Activated CD8-positive, alpha-beta memory T cell treated with anti-CD3 and anti-CD28 coated beads for 48 hours (primary cell): Measurements from ENCODE around the gene ALAS1.

Source experiments
- DNase-seq, 3 experiments: peaks; one replicate each; pipeline ENCODE4 v3.0.0-alpha.2; 2020; ENCODE audit warnings: low read depth in 2 of 3, low spot score in 2 of 3

Gene ALAS1

GRCh38 chr3:52198643-52199608 is 966 bp downstream of the ALAS1 start:
- no peak for DNase-seq

DNA sequence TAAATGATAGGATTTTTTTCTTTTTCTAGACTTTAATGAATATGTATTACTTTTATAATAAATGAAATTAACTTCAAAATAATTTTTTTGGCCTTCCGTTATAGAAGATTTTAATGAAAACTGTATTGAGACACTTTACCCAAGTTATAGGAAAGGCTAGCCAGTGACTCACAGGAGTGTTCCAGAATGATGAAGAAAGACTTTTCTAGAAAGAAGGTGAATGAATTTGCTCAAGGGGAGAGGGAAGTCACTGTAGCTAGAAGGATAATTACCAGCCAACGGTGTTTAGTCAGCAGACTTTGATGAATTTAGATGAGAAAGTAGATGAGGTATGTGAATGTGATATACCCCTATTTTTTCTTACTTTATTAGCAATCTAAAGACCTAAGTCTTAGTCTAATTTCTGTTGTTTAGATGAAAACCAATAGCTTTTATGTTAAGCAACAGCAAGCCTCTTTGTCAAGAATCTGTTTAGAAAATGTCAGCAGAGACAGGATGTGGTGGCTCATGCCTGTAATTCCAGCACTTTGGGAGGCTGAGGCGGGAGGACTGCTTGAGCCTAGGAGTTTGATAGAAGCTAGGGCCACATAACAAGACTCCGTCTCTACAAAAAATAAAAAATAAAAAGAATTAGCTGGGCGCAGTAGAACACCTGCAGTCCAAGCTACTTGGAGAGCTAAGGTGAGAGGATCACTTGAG is 3.2 kb downstream of the ALAS1 start:
- DNase-seq, result no peak

GRCh38 chr3:52202384-52203077 is 4.6 kb downstream of the ALAS1 start:
- DNase-seq, result no peak

- DNase-seq, result no peak
Observed at GRCh38 chr3:52203701-52204100, 5.7 kb downstream of the ALAS1 start.

DNA sequence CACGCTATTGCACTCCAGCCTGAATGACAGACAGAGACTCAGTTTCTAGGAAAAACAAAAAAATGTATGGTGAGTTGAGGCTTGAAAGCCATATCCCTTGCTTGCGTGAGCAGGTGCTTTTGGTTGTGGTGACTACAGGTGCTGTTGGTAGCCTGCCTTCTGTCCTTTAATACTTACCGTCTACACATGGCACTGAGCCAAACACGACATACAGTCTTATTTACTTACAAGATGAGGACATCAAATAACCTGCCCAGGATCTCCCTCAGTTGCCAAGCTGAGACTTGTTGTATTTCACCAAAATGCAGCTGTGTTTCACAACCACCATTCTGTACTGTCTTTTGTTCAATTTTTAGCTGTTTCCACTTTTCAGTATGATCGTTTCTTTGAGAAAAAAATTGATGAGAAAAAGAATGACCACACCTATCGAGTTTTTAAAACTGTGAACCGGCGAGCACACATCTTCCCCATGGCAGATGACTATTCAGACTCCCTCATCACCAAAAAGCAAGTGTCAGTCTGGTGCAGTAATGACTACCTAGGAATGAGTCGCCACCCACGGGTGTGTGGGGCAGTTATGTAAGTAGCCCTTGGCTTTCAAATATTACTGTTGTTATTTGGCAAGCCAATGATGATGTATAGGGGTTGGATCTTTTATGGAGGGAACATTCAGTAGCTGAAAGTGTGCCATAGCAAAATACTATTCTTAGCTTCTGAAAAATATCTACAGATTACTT is 6.5 kb downstream of the ALAS1 start:
- DNase-seq, result no peak

- DNase-seq, result no peak
Observed at GRCh38 chr3:52205727-52206372, 7.9 kb downstream of the ALAS1 start.

GRCh38 chr3:52208556-52208955 is 10.6 kb downstream of the ALAS1 start:
- no peak for DNase-seq

DNA sequence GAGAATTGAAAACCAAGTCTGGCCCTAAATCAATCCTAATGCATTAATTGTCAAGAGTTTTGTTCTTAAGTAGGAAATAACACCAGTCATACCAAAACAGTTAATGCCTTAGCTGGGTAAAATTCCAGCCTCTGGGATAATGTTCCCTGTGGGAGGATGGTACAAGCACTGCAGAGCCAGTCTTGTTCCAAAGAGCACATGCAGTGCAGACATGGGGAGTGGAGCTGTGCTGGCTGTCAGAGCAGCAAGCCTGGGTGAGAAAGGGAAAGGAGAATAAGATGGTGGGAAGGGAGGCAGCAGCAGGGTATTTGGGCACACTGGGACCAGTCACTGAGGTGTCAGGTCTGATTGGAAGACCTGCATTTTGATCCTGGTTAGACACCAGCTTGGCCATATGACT is 12.1 kb downstream of the ALAS1 start:
- no peak for DNase-seq

DNA sequence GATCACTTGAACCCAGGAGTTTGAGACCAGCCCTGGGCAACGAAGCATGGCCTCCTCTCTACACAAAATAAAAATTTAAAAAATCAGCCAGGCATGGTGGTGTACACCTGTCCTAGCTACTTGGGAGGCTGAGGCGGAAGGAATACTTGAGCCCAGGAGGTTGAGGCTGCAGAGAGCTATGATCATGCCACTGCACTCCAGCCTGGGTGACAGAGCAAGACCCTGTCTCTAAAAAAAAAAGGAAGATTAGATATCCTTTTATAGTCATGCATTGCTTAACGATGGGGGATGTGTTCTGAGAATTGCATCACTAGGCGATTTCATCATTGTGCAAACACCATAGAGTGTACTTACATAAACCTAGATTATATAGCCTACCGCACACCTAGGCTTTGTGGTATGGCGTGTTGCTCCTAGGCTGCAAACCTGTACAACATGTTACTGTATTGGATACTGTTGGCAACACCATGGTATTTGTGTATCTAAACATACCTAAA is 12.6 kb downstream of the ALAS1 start:
- DNase-seq, result no peak

- no peak for DNase-seq
Observed at GRCh38 chr3:52211268-52211891, 13.4 kb downstream of the ALAS1 start.

GRCh38 chr3:52213005-52213404 is 15.0 kb downstream of the ALAS1 start:
- no peak for DNase-seq

DNA sequence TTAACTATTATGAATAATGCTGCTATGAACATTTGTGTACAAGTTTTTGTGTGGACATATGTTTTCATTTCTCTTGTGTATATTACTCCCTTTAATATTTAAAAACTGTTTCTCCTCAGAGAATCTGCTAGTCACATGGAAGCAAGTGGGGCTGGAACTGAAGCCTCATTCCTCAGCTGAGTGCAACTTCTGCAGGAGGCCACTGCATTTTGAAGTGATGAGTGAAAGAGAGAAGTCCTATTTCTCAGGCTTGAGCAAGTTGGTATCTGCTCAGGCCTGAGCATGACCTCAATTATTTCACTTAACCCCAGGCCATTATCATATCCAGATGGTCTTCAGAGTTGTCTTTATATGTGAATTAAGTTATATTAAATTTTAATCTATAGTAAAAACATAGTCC is 15.9 kb downstream of the ALAS1 start:
- no peak for DNase-seq

DNA sequence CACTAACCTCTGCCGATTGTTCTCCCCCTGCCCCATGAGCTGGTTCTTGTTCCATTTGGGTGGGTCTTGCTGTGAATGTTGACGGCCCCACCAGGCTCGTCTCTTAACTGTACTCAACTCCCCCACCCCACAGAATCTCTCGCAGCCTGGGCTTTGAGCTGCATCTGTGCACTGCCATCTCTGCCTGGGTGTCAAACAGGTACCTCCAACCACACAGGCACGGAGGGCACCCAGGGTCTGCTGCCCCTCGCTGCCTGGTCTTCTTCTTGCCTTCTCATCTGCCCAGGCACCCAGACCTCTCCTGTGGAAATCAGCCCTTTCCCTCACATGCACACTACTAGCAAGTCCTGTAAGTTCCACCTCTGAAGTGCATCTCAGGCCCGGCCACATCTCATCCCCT is 17.4 kb downstream of the ALAS1 start:
- no peak for DNase-seq

- no peak for DNase-seq
Observed at GRCh38 chr3:52216585-52217408, 18.8 kb downstream of the ALAS1 start.

DNA sequence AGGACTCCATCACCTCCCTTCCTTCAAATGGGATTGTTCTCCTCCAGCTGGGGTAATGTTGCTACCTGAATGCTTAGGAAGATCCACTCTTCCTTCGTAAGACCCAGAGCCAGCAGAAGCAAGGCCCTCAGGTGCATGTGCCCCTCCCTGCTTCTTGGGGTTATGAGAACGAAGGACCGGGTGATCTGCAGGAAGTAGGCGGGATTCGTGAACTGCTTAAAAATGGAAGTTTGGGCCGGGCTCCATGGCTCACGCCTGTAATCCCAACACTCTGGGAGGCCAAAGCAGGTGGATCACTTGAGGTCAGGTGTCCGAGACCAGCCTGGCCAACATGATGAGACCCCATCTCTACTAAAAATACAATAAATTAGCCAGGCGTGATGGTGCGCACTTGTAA is 19.4 kb downstream of the ALAS1 start:
- DNase-seq, result no peak

- no peak for DNase-seq
Observed at GRCh38 chr3:52218026-52218425, 20.1 kb downstream of the ALAS1 start.

DNA sequence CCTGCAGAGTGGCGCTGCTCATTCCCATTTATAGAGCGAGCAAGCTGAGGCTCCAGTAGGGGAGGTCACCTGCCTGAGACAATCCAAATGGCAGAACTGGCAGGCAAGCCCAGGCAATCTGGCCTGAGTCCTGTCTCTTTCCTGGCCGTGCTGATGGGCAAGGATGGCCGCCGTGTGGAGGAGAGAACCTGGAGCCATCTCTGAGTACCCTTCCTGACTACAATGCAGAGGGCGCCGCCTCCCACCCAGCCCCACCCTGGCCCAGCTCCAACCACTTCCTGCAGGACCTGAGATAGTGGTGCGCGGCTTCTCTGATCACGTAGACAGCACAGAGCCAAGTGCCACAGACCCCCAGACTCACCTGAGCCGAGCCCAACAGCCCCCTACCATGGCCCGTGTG is 20.5 kb downstream of the ALAS1 start:
- no peak for DNase-seq

DNA sequence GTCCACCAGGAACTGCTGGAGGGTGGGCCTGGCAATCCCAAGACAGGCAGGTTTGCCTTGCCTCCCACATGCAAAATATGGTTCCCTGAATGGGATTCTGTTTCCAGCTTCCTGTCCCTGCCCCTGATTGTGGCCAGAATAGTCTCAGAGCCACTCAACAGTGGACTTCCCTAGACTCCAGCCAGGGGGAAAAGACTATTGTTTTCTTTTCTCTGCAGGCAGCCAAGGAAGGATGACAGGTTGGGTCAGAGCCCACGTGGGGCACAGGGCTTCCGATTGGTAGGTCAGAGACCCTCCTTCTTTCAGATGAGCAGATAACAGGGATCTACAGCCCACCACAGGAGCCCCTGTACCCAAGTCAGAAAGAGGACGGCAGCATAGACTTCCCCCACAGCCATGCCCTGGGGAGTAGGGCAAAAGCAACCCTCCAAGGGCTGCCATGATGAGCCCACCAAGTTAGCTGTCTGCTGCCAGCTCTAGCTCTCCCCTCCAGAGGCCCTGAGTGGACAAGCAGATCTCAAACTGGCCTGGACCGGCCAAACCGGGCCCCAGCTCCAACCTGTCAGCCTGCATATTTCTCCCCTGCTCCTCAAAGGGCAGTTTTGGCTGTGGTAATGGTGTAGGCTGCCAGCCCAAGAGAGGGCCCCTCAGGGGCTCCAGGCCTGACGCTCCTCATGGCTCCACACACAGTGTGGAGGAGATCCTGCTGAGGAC is 21.1 kb downstream of the ALAS1 start:
- no peak for DNase-seq
